HG03095 (cell line): Measurements from ENCODE around the gene NMRAL1.

Experiments
- ATAC-seq: cut with Tn5 transposase; IDR thresholded peaks from one replicate; pipeline ENCODE4 v1.9.1; 2021; ENCODE audit warnings: moderate library complexity; ENCODE audit not compliant: unreplicated experiment

Gene NMRAL1

DNA sequence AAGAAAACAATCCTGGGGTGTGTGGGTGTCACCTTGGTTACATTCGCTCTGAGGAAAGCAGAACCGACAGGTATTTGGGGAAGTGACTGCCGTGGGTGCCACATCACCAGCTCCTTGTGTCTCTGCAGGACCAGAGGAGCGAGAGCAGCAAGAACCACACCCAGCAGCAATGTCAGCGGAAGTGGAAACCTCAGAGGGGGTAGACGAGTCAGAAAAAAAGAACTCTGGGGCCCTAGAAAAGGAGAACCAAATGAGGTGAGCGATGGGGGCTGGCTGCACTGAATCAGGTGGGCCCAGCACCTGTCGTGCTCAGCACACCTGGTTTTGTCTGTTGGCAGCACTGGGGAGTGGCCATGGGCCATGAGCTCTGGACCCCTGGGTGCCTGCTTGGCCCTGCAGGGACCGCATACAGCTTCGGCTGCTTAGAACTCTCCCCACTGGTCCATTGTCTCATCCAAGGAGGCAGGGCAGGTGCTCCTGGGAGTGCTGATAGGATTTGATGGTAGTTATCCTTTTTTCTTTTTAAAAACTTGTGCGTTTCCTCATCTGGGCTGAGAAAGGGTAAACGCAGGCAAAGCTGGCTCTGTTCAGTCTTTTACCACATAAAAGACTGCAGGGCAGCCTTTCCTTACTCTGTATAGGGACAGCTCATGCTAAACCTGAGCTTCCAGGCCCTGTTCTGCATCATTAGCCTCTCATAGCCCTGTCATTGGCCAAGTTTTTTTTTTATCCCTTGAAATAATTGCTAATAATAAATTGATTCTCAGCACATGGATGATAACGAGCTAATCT lies 31.1 kb upstream of the NMRAL1 start:
- ATAC-seq = no peak

DNA sequence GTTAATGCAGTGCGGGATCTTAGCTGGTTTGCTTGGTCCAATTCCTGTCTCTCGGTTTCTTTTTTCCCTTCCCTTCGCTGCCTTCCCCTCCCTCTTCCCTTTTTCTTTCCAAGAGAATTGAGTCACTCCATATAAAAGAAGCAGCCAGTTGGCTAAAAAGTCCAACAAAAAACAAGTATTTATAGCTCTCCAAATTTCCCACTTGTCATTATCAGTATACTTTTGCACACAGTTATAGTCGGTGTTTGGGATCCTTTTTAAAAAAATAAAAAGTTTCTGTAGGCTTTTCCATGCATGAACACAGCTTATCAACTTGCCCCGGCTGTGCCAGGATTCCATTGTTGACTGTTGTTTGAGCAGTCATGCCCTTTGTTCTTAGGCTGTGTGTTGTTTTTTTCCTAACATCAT lies 26.6 kb upstream of the NMRAL1 start:
- no peak for ATAC-seq

DNA sequence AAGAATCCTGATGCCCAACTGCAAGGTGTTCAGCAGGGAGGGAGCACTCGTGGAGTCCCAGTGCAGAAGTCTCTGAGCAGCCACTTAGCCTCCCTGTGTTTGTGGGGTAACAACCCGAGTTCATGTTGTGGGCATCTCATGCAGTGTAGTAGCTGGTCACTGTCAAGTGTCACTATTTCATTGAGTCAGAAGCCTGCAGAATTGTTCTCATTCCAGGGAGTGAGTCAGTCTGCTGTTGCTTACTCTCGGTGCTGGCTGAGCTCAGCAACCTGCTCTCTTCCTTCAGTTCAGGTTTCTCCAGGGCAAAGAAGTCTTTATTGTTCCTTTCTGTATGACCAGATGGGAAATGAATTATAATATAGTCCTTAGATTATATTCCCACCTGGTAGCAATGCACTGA lies 25.8 kb upstream of the NMRAL1 start:
- ATAC-seq = no peak

DNA sequence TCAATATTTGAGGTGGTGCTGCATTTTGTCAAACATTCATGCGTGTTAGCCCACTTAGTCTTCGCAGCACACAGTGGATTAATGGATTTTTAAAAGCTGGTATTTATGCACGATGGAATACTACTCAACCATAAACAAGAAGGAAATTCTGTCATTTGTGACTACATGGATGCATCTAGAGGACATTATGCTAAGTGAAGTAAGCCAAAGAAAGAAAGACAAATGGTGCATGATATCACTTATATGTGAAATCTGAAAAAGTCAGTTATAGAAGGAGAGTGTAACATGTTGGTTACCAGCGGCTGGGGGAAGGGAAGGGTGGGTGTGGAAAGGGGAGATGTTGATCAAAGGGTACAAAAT lies 24.8 kb upstream of the NMRAL1 start:
- ATAC-seq = no peak

DNA sequence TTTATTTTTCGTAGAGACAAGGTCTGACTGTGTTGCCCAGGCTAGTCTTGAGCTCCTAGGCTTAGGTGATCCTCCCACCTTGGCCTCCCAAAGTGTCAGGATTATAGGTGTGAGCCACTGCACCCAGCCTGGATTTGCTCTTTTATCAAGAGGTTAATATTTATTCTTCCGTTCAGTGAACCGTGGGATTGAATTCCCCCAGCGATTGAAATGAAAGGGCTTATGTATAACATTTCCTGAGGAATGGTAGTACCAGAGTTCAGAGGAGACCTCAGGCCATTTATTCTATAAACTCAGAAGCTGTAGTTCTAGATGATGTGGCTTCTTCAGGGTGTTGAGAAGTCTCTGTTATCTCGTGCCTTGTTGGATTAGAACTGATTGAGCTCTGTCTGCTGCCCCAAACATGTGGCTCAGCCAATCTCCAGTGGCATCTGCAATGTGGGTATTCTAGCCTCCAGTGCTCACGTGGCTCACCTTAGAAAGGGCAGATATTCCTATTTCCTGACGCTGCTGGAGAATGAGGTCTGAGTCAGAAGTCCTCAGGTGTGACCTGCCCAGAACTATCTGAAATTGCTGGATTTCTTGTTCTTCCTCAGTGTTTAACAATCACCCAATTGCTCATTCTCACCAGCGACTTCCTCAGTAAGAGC lies 24.2 kb upstream of the NMRAL1 start:
- no peak for ATAC-seq

DNA sequence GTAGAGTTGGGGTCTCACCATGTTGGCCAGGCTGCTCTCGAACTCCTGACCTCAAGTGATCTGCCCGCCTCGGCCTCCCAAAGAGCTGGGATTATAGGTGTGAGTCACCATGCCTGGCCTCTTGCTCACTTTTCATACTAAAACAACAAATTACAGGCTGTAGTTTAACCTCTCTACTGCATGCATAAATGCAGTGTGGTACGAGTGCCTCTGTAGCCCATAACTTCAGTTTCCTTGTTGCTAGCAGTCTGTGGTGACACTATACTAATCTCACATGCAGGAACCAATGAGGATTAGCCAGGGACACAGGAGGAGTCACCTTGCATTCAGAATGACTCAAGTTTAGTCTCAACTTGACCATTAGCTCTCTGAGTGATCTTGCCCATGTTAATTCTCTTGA lies 21.9 kb upstream of the NMRAL1 start:
- no peak for ATAC-seq

DNA sequence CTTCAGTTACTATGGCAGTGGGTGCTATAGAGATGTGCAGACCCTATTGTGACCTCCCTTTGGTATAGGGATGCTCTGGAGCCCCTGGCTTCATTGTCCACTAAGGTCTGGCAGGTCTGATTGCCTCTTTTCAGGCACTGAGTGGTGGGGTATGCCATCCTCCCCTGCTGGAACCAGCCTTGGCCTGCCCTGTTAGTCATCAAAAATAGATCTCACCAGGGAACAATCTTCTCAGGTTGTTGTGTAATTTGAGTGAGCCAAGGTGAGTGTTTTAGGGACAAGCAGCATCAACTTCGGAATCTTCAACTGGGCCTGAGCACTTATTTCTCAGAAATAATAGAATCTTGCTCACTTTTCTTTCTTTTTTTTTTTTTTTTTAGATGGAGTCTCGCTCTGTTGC lies 21.3 kb upstream of the NMRAL1 start:
- no peak for ATAC-seq

DNA sequence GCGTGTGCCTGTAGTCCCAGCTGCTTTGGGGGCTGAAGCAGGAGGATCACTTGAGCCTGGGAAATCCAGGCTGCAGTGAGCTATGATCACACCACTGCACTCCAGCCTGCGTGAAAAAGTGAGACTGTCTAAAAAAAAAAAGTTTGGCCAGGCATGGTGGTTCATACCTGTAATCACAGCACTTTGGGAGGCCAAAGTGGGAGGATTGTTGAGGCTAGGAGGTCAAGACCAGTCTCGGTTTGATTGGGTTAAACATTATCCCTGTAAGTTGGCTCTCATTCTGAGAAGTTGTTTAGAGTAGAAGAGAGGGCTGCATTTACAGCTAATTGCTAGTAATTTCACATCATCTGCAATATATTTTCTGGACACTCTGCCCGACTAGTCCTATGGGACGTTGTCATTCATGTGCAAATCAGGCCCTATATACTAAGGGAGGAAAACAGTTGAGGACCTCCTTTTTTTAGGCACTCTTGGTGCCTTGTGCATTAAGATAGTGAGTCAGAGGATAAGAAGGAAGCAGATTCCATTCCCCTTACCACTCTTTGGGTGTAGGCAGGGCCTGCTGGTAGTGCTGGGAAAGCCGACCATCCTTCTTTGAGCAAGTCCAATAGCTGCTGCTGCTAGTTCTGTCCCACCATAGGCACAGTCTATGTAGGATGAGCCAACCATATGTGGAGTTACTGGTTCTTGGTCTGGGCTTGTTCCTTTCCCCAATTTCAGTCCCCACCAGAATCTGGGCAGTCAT lies 20.5 kb upstream of the NMRAL1 start:
- ATAC-seq = no peak

DNA sequence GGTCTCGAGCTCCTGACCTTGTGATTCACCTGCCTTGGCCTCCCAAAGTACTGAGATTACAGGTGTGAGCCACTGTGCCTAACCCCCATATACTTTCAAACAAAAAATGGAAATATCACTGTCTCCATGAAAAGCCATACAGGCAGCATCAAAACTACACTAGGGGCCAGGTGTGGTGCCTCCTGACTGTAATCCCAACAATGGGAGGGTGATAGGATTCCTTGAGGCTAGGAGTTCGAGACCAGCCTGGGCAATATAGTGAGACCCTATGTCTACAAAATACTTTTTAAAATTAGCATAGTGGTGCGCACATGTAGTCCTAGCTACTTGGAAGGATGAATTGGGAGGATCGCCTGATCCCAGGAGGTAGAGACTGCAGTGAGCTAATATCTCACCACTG lies 17.5 kb upstream of the NMRAL1 start:
- ATAC-seq = no peak

DNA sequence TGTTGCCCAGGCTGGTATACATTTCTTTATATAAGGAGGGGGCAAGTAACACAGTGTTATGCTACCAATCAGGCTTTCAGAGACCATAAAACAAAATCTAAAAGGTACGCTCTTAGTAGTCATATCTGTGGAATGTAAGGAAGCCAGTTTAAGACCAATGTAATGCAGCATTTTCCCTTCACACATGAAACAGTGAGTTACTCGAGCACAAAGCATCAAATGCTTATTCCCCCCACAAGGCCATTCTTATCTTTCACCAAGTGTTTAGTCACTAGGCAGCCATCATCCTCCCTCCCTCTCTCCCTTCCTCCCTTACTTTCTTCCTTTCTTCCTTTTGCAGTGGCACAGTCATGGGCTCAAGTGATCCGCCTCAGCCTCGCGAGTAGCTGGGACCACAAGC lies 14.6 kb upstream of the NMRAL1 start:
- ATAC-seq = no peak

DNA sequence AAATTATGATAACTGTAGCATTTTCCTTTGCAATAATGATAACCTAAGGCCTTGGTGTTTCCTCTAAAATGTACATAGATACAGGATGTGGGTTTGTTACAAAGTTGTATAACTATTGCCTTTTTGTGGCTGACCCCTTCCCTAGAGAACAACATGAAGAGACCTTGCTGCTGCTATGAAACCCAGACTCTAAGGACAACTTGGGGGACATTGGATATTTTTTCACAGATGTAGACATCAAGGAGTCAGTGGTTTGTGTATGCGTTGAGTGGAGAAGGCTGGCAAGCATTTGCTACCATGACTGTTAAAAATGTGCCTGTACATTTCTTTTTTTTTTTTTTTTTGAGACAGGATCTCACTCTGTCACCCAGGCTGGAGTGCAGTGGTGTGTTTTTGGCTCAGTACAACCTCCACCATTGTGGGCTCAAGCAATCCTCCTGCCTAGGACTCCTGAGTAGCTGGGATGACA lies 14.1 kb upstream of the NMRAL1 start:
- ATAC-seq = no peak

DNA sequence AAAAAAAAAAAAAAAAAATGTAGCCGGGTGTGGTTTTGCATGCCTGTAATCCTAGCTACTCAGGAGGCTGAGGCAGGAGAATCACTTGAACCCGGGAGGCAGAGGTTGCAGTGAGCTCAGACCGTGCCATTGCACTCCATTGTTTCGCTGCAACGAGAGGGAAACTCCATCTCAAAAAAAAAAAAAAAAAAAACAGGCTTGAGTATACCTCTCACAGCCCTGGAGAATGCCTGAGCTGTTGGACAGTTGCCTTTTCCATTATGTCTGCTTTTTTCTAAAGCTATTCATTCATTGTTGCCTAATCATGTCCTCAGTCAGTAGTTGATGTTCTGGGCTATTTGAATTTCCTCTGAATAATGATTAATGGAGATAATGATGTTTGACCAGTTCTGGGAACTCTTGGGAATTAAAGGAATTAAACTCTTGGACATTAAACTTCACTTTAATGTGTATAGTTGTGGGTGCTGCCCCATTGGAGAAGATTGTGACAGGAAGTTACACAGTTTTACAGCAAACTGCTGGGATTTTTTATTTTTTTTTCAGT lies 13.6 kb upstream of the NMRAL1 start:
- no peak for ATAC-seq

DNA sequence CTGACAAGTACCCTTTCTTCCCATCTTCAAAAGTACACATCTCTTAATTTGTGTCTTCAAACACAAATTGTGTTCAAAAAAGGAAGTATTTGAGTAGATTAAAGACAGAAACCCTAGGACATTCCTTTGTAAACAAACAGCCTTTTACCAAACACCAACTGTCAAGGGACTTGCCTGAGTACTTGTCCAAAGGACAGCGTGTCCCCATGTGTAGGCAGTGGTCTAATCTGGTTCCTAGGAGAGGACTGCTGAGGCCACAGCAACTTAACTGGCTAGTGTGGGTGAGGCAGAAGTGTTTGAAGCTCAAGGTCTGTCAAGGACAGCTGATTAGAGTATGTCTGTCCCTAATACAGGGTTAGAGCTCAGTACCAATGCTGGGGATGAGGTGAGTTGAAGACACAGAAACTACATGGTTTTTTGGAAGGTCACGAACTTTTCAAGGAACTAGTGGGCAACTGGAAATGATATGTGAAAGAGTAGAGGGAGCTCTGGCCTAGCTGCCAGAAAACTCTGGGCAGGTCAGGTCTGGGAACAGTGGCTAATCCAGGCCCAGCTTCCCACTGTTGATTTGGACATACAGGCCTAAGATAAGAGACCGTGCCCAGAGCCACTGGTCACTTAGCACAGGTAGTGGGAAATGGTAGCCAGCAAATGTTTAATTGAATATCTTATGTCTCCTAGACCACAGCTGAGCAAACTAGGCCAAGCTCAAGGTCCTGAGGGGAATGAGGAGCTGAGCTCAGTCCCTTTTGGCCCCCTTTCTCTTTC lies 11.9 kb upstream of the NMRAL1 start:
- ATAC-seq = no peak

DNA sequence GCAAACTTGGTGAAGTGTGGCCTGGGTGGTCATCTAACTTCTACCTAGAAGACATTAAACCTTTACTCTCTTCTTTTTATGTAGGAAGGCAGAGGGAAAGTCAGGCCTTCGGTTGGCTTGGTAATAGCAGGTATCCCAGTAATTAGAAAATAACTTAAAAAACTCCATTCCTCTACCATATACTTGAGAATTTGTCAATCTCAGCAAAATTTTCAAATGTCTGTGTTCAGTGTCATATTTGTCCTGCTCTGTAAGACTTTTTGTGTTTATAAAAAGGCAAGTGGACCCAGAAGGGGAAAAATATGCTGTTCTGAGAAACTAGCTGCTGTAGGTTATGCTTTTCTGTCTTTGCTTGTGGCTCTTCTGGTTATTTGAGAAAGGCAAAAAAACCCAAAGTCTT lies 7.5 kb upstream of the NMRAL1 start:
- no peak for ATAC-seq

DNA sequence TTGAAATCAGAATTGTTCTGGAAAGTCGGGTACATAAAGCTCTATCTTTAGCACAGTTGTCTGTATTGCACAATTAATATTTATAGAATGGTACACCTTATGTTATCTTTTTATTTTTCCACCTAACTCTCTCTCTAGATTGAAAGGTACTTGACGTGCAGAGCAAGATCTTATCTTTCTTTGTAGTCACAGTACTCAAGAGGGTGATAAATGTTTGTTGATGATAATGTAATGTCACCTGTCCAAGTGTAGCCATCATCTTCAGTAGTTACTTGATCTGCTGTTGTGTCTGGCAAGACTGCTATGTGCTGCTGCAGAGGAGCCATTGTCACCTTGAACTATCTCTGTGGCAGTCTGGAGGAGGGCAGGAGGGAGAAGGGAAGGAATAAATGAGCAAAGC lies 7.1 kb upstream of the NMRAL1 start:
- no peak for ATAC-seq

DNA sequence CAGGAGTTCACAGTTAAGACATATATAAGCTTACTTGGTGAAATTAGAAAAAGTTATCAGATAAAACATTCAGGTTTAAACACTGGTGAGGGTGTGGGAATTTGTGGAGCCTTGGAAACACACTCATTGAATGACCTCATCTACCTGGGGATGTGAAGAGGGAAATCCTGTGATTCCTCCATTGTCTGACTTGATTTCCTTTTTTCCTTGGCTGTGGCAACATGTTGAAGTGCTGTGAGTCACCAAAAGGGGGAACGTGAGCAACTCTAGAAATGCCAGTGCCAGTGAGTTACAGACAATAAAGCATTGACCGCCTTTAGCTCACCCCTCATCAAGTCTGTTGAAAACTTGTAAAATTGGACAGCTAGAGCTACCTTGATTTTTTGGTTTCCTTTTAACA lies 3.5 kb upstream of the NMRAL1 start:
- no peak for ATAC-seq

DNA sequence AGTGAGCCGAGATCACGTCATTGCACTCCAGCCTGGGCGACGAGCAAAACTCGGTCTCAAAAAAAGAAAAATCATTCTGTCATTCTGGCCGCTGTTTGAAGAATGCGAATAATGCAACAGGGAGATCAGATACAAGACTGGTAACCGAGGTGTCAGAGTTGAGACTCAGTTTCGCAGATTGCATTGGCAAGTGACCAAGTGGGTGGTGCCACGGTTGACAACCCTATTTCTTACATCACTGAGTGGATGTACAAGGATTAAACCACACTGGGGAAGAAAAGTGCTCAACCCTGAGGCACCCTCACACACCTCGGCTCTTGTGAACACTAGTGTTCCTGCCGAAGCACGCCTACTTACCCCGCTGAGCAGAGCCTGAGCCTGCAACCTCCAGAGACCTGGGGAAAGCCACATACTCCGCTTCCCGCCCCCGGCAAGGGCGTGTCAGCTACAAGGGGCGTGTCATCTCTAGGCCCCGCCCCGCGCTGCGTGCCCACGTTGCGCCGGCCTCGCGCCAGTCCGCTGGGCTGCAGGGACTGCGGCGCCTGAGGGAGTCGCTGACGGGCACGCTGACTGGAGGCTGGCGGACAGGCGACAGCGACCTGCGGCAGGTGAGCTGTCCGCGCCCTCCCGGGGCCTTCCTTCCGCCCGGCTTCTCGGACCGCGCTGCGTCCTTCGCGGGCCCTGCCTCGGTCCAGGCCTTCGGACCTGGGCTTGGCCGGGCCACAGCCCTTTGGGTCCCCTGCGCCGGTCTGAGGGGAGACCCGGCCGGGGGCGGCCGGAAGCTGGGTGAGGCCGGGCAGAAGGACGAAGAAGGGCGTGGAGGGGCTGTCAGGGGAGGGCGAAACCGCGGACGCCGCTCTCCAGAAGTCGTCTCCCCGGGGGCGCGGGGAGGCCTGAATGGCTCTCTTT lies 1.7 kb upstream of the NMRAL1 start, which contains the start of gene HMOX2:
Gene HMOX2, plus strand, starts transcription at position 519 of the 909 bp plus-strand sequence. CDS start 29,127 bp downstream, outside the sequence.
- ATAC-seq = peak; percentile 82

DNA sequence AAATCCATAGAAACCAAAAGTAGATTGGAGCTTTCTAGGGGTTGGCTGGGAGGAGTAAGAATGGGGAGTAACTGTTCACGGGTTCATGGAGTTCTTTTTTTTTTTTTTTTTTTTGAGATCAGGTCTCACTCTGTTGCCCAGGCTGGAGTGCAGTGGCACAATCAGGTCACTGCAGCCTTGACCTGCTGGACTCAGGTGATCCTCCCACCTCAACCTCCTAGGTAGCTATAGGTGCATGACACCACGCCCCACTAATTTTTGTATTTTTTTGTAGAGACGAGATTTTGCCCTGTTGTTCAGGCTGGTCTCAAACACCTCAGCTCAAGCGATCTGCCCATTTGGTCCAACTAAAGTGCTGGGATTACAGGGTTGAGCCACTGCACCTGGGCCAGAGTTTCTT lies 1.5 kb downstream of the NMRAL1 start:
- no peak for ATAC-seq

DNA sequence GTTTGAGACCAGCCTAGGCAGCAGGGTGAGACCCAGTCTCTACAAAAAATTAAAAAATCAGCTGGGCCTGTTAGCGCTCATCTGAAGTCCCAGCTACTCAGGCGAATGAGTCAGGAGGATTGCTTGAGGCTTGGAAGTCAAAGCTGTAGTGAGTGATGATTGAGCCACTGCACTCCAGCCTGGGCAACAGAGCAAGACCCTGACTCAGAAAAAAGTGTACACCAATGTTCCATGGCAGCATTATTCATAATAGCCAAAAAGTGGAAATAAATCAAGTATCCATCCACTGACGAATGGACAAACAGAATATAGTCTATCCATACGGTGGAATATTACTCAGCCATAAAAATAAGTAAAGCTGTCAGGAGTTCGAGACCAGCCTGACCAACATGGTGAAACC lies 2.6 kb downstream of the NMRAL1 start:
- ATAC-seq = no peak

DNA sequence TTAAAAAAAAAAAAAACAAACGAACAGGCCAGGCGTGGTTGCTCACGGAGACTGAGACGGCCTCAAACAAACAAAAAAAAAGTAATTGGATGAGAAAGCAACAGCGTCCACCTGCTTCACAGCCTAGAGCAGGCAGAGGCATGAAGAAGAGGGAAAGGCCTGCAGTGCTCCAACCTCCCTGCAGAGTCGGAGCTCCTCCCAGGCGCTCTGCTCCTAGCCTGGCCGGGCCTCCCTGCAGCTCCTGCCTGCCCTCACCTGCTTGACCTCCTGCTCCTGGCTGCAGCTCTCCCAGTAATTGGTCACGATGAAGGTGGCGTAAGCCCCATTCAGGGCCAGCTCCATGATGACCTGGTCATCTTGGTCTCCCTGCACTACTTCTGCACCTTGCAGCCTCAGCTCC lies 5.5 kb downstream of the NMRAL1 start:
- ATAC-seq = no peak
